Activated naive CD8-positive, alpha-beta T cell treated with anti-CD3 and anti-CD28 coated beads, Interleukin-2, amount 50 U/mL, for 16 hours (primary cell): ENCODE measurements around the gene SLC25A53.
"Not testable (repeated sequence)": the region's sequence is repeated elsewhere in the genome, so short reads cannot be mapped to it uniquely, and the experiment has no call there.

Experiments used
- DNase-seq: peaks from one replicate; pipeline ENCODE4 v3.0.0-alpha.2; 2020; ENCODE audit warnings: low read depth, low spot score

SLC25A53 gene

DNA sequence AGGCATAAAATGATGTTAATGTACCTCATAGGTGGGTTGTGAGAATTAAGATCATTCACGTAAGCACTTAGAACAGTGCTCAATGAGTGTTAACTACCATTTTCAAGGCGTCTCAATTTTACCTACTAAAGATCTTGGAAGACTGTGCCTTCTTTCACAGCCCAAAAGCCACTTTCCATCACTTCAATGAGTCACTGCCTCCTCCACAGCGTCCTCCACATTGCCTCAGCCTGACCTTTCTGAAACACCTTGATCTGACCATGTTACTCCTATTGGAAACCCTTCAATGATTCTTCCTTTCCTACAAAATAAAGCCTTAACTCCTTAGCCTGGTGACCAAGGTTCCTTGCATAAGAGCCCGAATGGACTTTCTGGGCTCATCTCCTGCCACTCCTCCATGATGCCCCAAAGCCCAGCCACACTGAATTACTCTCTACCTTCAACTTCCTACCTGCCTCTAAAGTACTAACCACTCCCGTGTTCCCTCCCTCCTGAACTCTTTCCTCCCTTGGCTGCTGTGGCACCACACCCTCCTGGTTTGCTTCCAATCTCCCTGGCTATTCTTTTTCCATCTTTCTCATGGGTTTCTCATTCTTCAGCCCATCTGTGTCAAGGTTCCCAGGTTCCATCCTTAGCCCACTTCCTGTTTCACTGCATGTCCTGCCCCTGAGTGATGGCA is 22.1 kb downstream of the SLC25A53 start:
- no peak for DNase-seq

DNA sequence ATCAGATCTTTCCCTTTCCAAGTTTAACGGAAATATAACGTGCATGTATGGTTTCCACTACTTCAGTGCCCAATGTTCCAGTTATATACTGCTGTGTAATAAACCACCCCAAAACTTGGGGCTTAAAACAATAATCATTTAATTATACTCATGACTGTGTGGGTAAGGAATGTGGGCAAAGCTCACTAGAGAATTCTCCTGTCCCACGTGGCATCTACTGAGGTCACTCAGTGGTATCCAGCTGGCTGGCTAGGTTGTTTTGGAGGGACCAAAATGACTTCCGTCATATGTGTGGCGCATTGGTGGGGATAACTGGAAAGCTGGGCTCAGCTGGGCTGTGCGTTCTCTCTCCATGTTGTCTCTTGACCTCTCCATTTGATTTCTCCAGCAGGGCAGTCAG is 26.0 kb downstream of the SLC25A53 start:
- no peak for DNase-seq

DNA sequence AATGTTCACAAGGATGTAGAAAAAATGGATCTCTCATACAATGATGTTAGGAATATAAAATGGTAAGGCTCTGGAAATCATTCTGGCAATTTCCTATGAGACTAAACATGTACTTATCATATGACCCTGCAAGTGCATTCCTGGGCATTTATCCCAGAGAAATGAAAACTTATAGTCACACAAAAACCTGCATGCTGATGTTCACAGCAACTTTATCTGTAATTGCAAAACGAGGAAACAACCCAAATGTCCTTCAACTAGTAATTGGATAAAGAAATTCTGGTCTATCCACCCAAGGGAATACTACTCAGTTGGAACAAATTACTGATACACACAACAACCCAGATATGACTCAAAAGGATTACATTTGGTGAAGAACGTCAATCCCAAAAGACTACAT is 30.0 kb downstream of the SLC25A53 start:
- DNase-seq = no peak

DNA sequence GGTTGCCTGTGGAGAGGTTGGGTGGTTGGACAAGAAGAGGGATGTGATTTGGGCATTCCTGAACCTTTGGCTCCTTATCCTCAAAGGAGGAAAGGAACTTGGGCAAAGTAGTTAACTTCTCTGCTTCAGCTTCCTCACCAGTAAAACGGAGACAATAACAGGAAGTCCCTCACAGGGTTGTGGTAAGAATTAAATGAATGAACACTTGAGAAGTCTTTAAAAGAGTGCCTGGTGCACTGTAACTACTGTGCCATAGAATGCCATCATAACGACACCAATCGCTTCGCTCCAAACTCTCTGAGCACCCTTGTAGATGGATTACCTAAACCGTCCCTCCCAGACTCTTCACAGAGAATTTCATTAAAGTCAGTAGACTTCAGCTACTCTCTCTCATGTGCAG is 34.0 kb downstream of the SLC25A53 start:
- DNase-seq = no peak

DNA sequence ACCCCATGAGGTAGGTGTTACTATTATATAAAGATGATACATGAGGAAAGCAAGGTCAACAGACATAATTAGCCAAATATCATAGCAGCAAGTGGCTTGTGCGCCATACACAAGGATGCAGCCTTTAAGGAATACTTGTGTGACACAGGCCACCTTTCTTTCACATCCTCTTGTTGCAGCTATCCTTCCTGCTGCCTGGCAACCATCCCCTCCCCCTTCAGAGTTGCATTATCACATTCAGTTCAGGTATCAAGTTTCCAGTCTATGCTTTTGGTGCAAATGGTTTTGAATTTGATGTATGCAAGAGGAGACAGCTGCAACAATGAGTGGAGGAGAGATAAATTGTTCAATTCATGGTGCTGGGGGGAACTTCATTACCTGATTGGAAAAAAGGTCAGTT is 38.0 kb downstream of the SLC25A53 start:
- no peak for DNase-seq

DNA sequence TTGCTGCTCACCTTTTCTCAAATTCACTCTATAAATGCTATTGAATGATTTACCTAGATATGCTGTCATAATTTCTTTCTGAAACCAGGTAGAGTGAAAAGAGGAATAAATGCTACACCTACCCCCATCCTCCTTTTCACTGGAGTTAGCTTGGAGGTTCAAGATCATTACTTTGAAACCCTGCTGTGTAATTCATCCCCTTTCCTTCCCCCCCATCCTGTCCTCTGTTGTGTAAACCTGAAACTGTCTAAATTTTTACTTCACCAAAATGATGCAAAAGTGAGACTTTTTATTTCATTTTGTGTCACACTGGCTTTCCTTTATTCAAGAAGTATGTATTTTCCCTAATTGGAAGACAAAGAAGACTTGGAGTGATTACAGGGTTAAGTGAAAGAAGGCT is 39.0 kb downstream of the SLC25A53 start:
- no peak for DNase-seq

DNA sequence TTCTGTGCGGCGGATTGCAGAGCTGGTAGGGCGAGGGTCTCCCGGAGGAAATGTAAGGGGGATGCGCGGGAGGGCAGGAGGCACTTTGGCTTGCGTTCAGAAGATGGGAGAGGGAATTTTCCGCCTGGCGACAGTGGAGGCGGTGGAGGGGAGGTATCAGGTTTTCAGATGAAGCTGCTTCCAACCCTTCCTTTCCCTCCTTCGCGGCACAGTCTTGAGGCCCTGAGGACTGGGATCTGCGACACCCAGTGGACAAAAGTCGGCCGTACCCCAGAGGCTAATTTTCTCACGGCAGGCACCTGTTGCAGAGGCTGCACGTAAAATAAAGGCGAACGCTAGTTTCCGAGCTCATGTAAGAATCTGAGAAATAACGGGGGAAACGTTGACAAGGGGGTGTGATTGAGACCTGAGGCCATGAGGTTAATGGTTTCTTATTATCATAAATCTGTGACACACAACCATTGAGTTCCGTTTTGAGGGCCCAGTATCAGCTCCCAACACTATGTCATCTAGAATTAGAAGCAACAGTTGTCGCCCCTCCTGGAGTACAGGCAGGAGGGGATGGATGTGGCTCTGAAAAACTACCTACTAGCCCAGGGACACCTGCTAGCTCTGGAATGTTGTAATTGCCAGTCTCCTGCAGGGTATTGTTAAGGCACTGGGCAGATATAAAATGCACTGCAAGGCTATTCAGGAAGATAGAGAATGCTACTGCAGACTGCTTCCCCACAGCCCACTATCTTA is 43.4 kb downstream of the SLC25A53 start:
- DNase-seq = peak; percentile 2

DNA sequence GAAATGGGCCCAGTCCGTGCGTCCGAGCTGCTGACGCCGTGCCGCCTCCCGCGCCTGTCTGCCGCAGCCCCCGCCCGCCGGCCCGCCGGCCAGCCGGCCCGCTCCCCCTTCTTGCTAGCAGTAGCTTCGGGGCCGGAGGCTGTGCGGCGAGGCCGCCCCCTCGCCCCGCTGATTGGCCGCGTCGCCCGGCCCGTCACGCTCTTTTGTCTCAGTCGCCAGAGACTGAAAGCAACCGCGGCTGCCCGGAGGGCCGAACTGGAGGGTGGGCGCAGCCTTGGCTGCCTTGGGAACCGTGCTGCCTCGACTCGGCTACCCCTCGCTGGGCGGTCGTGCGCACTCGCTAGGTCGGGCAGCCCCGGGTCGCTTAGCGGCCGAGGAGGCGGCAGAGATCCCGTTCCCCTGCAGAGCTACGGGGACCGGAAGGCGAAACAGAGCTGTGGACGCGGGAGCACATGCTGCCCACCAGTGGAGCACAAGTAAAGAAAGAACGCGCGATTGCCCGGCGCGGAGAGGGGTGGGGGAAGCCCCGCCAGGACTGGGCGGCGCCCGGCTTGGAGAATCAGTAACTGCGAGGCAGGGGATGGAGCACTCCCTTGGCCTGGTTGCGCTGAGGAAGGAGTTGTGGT is 44.4 kb downstream of the SLC25A53 start, which contains the start of gene ZCCHC18:
TSS of gene ZCCHC18 (plus strand) at position 198 of the 626 bp plus-strand sequence. CDS start 1,589 bp downstream, outside the sequence.
- peak; percentile 3 for DNase-seq

DNA sequence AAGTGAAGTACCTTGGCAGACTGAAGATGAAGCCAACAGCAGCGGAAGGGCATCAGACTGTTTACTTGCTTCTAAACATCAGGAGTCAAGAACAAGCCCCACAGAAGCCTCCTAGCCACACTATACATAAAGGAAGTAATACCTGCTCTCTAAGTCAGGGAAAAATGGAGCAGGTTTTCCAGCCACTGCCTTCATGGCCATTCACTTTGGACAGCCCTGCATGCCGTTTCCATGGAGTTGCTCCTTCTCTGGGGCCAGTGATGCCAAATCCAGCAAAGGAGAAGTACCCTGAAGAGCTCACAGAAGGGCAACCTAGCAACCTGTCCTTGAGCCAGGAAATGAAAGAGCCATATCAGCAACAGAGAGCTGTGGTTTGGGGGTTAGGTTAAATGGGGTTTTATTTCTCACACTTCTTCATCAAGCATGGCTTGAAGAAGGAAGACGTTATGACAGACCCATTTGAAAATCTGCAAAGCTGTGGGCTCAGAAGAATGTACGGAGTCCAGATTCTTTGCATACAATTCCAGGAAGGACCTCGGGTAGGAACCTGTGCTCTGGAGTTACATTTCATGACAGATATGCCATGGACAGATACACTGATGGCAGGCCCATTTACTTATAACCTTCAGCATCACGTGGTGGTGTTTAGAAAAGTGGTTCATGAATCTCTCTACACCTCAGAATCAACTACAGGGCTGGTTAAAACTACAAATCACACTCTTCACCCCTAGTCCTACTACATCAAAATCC is 46.1 kb downstream of the SLC25A53 start:
- not testable (repeated sequence) for DNase-seq

DNA sequence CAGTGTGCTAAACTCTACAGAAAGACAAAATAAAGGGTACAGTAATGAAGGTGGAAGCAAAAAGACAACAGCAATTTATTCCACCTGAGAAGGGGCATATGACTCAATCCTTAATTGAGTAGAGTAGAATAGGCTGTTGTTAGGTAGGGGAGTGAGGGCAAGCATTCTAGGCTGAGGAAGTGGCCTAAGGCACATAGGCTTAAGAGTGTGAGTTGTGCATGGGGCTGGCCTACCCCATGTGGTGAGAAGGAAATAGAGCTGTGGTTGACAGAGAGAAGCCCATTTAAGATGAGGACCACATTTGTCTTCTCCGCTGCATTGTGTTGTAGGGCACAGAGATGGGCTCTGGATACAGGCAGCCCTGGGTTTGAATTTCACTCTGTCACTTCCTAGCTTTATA is 47.9 kb downstream of the SLC25A53 start:
- no peak for DNase-seq

DNA sequence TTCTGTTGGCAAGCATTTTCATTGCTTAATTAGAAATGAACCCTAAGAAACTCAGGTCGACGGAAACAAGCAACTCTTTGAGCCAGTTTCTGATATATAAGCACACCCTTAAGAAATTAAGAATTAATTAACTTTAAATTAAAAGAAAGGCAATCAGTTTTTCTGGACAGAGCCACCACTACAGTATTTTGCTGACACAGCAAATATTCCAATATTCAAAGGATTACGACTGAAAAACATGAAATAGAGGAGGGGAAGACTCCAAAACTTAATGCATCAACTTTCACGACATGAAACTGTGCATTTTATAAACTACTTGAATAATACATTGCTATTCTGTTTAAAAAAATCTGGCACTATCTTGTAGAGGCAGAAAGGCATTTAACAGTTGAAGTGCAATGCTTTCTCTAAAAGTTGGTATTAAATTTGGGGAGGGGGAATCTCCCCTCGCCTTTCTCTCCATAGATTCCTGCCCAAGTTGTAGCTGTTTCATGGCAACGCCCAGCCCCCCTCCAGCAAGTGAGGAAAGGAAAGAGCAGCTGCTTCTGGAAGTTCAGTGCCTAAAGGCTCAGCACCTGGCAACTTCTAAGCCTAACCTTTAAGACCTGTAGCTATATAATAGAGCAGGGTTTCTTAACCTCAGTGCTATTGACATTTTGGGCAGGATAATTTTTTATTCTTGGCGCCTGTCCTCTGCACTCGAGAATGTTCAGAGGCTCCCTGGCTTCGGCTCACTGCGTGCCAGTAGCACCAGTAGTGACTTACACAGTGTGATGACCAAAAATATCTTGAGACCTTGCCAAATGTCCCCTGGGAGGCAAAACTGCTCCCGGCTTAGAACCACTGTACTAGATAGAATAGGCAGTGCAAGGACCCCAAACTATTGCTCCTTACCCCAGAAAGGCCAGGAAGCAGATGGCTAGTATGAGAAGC is 51.2 kb downstream of the SLC25A53 start:
- no peak for DNase-seq

DNA sequence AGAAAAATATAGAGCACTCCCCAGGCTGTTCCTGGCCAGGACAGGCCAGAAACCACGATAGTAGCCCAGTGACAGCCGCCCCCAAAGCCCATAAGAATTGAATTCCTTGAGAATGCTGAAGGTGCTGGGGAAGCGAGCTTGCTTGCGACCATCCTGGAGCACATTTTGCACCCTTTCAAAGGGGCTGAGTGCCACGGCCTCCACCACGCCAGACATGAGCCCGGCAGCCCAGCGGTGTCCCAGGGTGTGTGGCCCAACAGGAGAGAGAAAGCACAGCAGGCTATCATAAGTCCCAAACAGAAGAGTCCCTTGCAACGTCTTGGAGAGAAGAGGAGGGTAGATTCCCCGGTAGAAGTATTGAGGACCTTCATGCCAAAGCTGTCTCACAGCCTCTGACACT is 52.1 kb downstream of the SLC25A53 start:
- DNase-seq = no peak

DNA sequence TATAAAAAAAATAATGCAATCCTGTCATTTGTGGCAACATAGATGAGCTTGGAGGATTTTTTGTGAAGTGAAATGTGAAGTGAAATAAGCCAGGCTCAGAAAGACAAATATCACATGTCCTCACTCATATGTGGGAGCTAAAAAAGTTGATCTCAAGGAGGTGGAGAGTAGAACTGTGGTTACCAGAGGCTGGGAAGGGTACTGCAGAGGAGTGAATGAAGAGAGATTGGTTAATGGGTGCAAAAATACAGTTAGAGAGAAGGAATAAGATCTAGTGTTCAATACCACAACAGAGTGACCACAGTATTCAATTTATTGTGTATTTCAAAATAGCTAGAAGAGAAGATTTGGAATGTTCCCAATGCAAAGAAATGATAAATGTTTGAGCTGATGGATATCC is 57.9 kb downstream of the SLC25A53 start:
- no peak for DNase-seq

DNA sequence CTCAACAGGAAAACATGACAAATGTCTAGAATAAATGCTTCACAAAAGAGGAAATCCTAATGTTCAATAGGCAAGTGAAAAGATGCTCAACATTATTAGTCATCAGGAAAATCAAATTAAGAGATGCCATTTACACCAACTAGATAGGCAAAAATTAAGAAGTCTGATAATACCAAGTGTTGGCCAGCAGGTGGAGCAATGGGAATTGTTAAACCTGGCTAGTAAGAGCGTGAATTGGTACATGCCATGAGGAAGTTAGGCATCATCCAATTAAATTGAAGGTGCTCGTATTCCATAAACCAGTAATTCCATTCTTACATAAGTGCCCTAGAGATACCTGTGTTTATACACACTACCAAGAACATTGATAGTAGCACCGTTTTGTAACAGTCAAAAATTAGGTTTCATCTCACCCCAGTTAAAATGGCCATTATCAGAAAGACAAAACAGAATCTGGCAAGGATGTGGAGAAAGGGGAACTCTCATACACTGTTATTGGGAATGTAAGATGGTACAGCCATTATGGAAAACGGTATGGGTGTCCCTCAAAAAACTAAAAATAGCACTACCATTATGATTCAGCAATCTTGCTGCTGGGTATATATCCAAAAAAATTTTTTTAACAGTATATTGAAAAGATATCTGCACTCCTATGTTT is 58.5 kb downstream of the SLC25A53 start:
- peak; percentile 23 for DNase-seq

DNA sequence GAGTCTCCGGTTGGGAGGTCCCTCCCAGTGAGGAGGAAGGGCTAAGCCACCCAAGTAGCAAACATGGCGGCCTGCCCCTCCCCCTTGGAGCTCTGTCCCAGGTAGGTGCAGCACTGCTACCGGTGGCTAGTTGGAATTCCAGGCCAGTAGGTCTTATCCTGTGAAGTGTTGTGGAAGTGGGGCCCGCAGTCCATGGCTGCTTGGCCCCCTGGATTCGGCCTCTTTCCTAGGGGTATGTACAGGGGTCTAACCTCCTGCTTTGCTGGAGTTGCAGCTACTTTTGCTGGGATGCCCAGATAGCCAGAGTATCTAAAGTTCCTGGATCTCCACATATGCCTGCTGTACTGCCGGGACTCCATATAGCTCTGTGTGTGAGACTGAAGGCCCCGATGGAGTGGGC is 70.9 kb downstream of the SLC25A53 start:
- DNase-seq = no peak

DNA sequence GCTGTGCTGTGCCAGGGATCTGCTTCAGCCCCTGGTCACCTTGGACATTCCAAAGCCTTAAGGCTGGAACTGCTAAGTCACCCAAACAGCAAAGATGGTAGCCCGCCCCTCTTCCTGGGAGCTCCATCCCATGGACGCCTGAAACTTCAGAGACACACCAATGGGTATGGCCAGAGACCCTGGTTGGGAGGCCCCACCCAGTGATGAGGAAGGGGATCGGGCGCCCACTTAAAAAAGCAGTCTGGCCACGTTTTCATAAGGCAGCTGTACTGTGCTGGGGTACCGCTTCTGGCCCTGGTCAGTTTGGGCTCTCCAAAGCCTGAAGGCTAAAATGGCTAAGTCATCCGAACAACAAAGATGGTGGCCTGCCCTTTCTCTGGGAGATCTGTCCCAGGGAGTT is 71.3 kb downstream of the SLC25A53 start:
- DNase-seq = no peak

DNA sequence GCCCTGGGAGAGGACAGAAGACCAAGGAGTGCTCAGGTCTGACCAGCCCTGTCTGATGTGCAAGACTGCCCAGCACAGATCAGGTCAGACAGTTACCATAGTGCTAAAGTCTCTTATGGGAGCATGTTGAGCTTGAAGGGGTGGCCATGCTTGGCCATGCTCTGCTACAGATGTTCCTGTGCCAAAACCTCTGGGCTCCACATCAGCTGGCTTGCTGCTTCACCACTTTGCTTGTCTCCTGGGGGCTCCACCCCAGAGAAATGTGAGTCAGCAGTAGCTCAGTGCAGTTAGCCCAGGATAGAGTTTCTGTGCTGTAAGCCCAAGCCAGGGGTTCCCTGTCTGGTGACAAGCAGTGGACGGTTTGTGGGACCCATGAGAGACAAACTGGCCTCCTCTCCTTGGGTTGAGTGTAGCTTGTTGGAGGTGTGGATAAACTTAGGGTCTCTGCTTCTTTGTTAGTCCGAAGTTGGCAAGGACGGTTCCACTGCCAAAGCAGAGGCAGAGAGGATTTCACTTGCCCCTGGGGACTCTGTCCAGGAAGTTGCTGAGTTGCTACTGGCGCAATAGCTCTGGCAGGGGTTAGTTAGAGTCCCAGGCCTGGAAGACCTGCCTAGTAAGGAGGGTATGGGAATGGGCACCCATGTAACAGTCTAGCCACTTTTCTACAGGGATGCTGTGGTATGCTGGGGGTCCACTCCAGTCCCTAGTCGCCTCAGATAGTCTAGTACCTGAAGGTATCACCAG is 72.1 kb downstream of the SLC25A53 start:
- no peak for DNase-seq

DNA sequence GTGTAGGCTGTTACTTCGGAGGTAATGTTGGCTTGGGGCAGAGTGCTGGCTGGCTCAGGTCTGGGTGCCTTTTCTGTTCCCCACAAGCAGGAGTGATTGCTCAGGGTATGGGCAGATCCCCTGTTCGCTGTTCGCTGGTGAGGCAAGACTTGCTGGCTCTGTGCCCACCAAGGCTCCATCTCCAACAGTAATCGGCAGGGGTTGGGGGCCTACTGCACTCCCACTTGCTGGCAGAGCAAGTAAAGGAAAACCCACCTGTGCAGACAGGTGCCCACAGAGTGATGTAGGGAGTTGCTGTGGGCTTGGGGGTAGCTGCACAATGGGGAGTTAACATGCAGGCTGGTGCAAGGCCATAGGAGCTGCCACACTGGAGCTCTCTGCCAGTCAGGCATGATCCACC is 72.7 kb downstream of the SLC25A53 start:
- no peak for DNase-seq

DNA sequence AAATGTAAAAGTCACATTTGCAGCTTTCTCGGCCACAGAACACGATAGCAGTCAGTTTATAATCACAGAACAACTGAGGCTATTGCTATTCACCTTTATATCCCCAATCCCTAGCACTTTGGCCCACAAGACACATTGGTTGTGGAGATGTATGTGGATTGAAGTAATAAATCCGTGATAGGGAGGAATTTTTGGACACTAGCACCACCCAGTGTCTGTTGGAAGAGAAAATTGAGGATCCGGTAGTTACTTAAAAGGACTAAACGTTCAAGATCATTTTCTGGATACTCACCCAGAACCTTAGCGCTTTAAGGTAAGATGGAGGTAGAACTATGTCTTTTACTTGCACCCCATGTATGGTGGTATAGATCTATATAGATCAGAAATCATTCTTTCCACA is 79.0 kb downstream of the SLC25A53 start:
- DNase-seq = not testable (repeated sequence)
